GM18870 (cell line): Measurements from ENCODE around the gene LRRC4.

ENCODE experiments used
- ATAC-seq: cut with Tn5 transposase; IDR thresholded peaks from one replicate; pipeline ENCODE4 v1.9.1; 2021; ENCODE audit warnings: moderate library complexity; ENCODE audit not compliant: unreplicated experiment

Gene LRRC4

DNA sequence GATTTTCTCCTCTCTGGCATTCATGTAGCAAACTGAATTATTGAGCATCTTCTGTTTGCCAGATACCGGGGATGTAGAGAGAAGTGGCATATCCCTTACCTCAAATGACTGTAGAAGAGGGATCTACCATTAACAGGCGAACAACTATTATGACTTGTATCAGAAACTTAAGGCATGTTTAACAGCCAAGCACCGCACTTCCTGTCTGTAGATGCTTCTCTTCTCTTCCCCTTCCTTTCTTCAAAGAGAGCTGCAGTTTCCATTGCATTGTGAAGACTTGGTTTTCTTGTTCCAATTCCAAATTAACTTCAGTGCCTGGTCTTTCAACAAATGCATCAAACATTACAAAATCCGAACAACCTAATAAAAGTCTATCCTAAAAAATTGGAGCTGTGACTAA, 49.3 kb downstream of the LRRC4 start:
- ATAC-seq, result no peak

DNA sequence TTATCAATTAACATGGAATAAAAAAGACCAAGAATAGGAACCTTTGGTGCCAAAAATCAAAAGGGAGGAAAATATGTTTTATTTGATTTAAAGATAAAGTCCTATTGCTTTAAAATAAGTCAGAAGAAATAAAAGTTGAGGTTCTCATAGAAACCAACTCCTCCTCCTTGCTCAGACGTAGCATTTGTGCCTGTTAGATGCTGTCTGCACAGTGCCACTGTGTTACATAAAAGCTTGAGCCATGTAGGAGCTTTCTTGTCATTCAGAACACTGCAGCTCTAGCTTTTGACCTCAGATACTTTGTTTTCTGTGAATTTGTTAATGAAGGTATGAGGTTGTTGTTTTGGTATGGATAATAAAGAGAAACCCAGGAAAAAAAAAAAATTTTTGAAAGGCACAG, 50.3 kb downstream of the LRRC4 start:
- no peak for ATAC-seq

DNA sequence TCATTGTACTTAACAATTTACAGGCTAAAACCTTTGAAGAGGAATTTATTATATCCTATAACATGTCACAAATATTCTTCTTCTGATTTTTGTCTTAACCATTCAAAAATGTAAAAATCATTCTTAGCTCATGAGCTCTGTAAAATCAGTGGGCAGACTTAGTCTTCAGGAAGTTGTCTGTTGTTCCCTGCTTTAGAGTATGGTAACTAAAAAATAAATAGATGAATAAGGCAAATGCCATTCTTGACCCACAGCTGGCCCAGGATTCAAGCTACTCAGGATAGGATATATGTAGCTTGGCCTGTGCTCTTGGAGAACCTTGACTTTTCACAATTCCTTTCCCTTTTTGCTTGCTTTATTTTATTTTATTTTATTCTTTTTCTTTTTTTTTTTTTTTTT, 51.5 kb downstream of the LRRC4 start:
- no peak for ATAC-seq

DNA sequence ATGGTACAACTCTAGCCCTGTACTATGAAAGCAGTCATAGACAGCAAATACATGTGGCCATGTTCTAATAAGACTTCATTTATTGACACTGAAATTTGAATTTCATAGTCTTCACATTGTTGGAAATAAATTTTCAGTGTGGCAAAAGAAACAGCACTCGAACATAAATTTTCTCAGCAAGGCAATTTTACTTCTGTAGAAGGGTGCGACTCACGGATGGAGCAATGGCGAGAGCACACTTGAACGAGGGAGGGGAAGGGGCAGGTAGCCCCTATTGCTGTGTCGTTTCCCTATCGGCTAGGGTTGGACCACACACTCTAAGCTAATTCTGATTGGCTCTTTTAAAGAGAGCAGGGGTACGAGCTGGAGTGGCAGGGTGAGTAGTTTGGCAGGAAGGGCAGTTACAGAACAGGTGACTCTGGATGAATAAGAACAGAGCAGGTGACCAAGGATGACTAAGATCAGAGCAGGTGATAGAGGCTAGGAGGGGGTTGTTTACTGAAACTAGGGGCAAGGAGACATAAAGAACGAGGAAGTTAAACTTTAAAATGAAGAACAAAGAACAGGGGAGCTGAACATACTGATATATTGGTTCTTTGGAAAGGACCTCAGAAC, 52.0 kb downstream of the LRRC4 start:
- no peak for ATAC-seq

DNA sequence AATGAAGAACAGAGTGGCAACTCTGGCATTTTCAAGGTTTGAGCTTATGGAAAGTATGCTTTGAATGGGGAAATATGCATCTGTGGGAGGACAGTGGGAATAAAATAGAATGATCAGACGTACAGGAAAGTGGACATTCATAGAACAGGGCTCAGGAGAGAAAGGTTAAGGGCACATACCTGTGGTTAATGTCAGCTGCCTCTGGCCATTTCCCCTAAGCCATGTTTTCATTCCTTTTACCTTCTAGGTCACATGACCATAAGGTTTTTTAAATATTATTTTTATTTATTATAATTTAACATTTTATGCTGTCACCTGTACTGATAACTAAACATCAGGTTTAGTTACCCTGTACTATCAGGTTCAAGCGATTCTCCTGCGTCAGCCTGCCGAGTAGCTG, 52.8 kb downstream of the LRRC4 start:
- no peak for ATAC-seq
